Activated CD4-positive, CD25-positive, alpha-beta regulatory T cell (primary cell): ENCODE measurements around the gene KIAA0586.

Experiments
- DNase-seq, 4 experiments: peaks; one replicate each; lab custom pipeline; 2025; lab: John Stamatoyannopoulos, UW

KIAA0586 gene

GRCh38 chr14:58598028-58598803, 170.7 kb downstream of the KIAA0586 start:
- DNase-seq: no peak

GRCh38 chr14:58598804-58599525, 171.4 kb downstream of the KIAA0586 start:
- DNase-seq: no peak

- no peak for DNase-seq
These were observed 172.2 kb downstream of the KIAA0586 start for GRCh38 chr14:58599707-58600106.
